GM19099 (cell line): Measurements from ENCODE around the gene STRIT1.

ENCODE experiments used
- POLR2A ChIP-seq: IDR thresholded peaks from 3 replicates; pipeline ENCODE4 v1.6.1; 2011; ENCODE audit warnings: low read depth; ENCODE audit not compliant: insufficient read length; ENCODE audit errors: extremely low read depth

Gene STRIT1

GRCh38 chr3:155320934-155321333, 27.5 kb upstream of the STRIT1 start:
- TF ChIP-seq POLR2A, result no peak

- no peak for TF ChIP-seq POLR2A
Measured at GRCh38 chr3:155318740-155319139, 25.3 kb upstream of the STRIT1 start.

GRCh38 chr3:155317211-155317610, 23.7 kb upstream of the STRIT1 start:
- no peak for TF ChIP-seq POLR2A

DNA sequence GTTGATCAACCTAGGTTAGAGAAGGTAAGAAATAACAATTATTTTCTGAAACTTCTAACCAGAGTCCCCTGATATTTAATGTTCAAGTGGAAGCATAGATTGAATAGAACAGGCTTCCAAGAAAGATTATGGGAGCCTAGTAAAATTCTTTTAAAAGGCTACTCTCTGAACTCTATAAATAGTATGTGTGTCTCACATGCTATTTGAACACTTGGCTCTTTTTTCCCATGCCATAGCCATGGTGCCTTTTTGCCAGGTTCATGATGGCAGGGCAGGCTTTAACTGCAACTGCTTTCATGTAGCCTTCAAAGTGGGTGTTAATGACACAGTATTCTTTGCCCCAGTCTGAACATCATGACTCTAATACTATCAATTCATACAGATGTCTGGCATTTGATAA, 22.9 kb upstream of the STRIT1 start:
- no peak for TF ChIP-seq POLR2A

- no peak for TF ChIP-seq POLR2A
Measured at GRCh38 chr3:155313916-155314315, 20.4 kb upstream of the STRIT1 start.

DNA sequence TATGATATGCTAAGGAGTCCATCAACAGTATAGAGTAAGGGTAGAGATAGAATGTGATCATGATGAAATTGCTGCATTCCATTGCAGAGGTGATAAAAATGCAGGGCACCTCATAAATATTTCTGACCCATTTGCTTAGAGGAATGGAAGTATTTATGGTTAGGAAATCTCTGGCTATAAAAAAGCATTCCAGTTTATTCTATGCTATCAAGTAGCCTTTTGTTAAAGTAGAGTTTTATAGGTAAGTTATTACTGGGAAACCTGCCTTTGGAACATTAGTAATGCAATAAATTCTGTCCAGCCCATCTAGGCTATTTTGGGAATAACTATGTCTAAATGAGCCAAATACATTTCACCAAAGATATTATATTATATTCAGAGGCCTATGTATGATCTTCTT, 19.8 kb upstream of the STRIT1 start:
- no peak for TF ChIP-seq POLR2A

DNA sequence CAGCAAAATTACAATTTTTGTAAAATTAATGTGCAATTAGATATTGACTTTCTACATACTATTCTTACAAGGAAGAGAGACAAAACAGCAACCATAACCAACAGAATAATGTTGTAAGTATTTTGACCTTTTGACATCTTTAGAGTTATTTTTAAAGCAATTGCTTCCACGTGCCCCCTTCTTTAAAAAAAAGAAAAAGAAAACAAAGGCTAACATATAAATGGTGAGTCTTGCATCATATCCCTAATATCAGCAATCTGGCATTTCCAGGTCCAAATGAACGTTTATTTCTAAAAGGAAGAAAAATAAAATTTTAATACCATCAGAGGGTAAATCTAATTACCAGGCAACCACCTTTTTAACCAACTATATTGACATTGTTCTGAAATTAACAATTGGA, 19.3 kb upstream of the STRIT1 start:
- TF ChIP-seq POLR2A, result no peak

- TF ChIP-seq POLR2A, result no peak
Measured at GRCh38 chr3:155309581-155309980, 16.1 kb upstream of the STRIT1 start.

GRCh38 chr3:155308831-155309230, 15.3 kb upstream of the STRIT1 start:
- TF ChIP-seq POLR2A, result no peak

DNA sequence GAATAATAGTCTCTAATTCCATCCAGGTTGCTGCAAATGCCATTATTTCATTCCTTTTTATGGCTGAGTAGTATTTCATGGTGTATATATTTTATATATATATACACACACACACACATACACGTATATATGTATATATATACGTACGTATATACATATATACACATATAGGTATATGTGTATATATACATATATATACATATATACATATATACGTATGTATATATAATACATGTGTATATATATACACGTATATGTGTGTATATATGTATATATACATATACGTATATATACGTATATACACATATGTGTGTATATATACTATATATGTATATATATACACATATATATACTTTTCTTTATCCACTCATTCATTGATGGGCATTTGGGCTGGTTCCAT, 13.7 kb upstream of the STRIT1 start:
- no peak for TF ChIP-seq POLR2A

DNA sequence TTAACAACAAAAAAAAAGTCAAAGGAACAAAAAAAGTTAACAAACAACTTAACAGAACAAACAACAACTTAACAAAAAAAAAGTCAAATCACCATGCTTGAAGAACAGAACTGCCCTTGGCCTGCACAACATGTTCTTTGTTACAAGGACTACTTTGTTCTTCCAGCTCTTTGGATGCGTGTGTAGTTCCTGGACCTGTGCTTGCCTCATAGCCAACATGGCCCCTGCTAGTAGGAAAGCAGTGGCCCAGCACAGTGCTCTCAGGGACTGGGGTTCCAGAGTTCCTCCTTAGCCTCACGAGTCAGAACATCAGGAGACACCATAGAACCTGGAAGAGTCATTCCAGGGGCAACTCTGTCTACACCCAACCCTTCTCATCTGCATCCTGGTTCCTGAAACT, 10.9 kb upstream of the STRIT1 start:
- TF ChIP-seq POLR2A, result no peak

DNA sequence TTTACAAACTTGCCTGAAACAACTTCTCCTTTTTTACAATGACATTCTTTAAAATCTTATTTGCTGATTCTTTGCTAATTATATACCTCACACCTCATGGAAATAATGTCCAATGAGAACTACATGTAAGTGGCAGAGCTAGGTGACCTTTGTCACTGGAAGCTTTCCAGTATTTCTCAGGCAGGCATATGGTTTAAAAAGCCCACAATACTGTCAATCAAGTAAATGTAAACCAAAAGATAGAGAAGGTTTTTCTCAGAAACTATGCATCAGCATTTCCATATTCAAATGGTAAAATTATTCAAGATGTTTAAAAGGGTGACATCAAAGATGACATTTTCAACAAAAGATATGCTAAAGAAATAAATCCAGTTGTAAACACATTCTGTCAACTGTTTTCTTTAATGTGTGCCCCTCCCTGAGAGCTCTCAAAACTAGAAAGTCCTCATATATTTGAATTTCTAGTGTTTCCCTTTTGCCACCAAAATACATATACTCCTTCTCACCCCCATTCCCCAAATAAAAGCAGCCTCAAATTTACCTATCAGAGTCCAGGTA, 10.1 kb upstream of the STRIT1 start:
- no peak for TF ChIP-seq POLR2A

DNA sequence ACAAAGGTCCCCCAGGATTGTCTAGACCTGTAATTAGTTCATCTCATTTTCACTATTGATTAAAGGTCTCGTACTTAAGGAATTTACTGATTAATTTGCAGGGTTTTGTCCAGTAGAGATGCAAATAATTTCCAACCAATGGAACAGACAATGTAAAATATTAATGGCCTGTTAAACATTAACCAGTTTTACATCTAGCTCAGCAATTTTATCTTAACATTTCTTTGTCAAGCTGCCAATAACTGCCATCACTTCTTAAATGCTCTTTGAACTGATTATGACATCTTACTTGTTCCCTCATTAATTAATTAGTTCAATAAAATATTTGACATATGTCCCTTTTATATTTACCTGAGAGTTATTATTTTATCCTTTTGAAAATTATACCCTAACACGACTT, 9.4 kb upstream of the STRIT1 start:
- TF ChIP-seq POLR2A, result no peak

- TF ChIP-seq POLR2A, result no peak
Measured at GRCh38 chr3:155302481-155302880, 9.0 kb upstream of the STRIT1 start.

DNA sequence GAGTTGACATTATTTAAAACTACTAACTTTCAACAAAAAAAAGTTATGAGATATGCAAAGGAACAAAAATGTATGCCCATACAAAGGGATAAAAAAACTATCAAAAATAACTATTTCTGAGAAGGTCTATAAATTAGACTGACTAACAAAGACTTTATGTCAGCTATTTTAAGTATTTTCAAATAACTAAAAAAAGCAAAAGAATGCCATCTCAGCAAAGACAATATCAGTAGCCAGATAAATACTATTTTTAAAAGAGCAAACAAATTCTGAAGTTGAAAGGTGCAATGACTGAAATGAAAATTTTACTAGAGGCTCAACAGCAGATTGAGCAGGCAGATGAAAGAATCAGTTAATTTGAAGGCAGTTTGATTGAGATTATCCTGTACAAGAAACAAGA, 3.6 kb upstream of the STRIT1 start:
- TF ChIP-seq POLR2A, result no peak

DNA sequence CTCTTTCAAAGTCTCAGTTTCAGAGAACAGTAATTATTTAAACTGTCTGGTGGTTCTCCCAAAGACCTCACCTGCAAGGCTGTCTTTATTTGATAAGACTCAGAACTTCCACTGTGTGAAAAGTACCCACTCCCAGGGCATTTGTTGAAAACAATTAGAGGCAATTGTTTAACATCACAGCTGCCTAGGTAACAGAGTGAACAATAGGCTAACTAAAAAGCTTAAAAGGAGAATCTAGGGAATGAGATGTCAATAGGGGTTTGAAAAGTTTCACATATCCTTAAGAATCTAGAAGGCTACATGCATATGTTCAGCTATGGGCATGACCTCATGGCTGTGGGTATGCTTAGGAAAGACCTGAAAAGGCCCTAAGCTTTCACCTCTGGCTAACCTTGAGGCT, 2.9 kb upstream of the STRIT1 start:
- no peak for TF ChIP-seq POLR2A

- TF ChIP-seq POLR2A, result no peak
Measured at GRCh38 chr3:155292693-155293092, 790 bp downstream of the STRIT1 start.
